Upper lobe of left lung (tissue), 6 donors: Measurements from ENCODE around the gene SPINK1. TPM values are rescaled to one million over a fixed set of nuclear protein-coding genes. Genes with fewer than 3 reads are reported as not detected.
"Not testable (repeated sequence)": the region's sequence is repeated elsewhere in the genome, so short reads cannot be mapped to it uniquely, and the experiment has no call there.

Experiments
- ATAC-seq, 2 donors: fragments of 200-7000 bp; cut with Tn5 transposase; one replicate each; pipeline ENCODE4 v1.9.1; 2022; ENCODE audit warnings: mild to moderate bottlenecking in 2 of 2, moderate library complexity in 2 of 2; ENCODE audit not compliant: low FRiP score in 2 of 2
- DNase-seq, 2 donors: peaks; one replicate each; pipeline ENCODE4 v3.0.0-alpha.2; 2019 to 2020
- H3K27ac ChIP-seq, 4 donors: fragments of 200-600 bp; sonication (generic); one replicate each; pipeline ENCODE4 v1.5.1; 2016 to 2019
- H3K27me3 ChIP-seq, 4 donors: fragments of 200-600 bp; sonication (generic); one replicate each; pipeline ENCODE4 v1.5.1; 2017 to 2019
- H3K36me3 ChIP-seq, 4 donors: fragments of 200-600 bp; sonication (generic); one replicate each; pipeline ENCODE4 v1.5.1; 2016 to 2019
- H3K4me1 ChIP-seq, 4 donors: fragments of 200-600 bp; sonication (generic); one replicate each; pipeline ENCODE4 v1.5.1; 2018 to 2019
- H3K4me3 ChIP-seq, 4 donors: fragments of 200-600 bp; sonication (generic); one replicate each; pipeline ENCODE4 v1.5.1; 2017 to 2019; ENCODE audit warnings: mild to moderate bottlenecking in 2 of 4, moderate library complexity in 1 of 4
- H3K9me3 ChIP-seq, 4 donors: fragments of 200-600 bp; sonication (generic); one replicate each; pipeline ENCODE4 v1.5.1; 2018 to 2019
- CTCF ChIP-seq, 6 experiments: fragments of 450-650 bp in 4 of 6; fragments of 200-600 bp in 2 of 6; sonication (generic) in 2 of 6; IDR thresholded peaks; one replicate each; pipeline ENCODE4 v1.5.1; 2016 to 2019; ENCODE audit warnings: antibody characterized with exemption in 6 of 6
- EP300 ChIP-seq, 4 donors: sonication (generic); formaldehyde crosslinking; IDR thresholded peaks; one replicate each; pipeline ENCODE4 v1.5.1; 2017; ENCODE audit warnings: antibody characterized with exemption in 4 of 4, control low read depth in 2 of 4
- POLR2A ChIP-seq, 4 donors: fragments of 450-650 bp; IDR thresholded peaks; one replicate each; pipeline ENCODE4 v1.5.1; 2016 to 2017; ENCODE audit warnings: antibody characterized with exemption in 4 of 4, mild to moderate bottlenecking in 2 of 4
- POLR2AphosphoS5 ChIP-seq, 2 donors: sonication (generic); formaldehyde crosslinking; IDR thresholded peaks; one replicate each; pipeline ENCODE4 v1.5.1; 2017; ENCODE audit warnings: antibody characterized with exemption in 2 of 2
- WGBS, 2 donors: methylation state at CpG; one replicate each; pipeline ENCODE4 v1.1.5; 2017 to 2018; 5-methylcytosine and 5-hydroxymethylcytosine counted together
- total RNA-seq, 6 donors: library from RNA; depleted of rRNA in 4 of 6; stranded (reverse); fragments of >200 nt in 4 of 6; gene quantifications; one replicate each; pipeline versions ENCODE4 v1.1.0 to v1.2.1, GENCODE V29; 2016 to 2021
- donor health status: DM: no; HTN: no; CAD: no; lungs with moderate emphysema.
- donor health status: DM: no; HTN: yes; CAD: no; lungs with severe emphysema.

SPINK1 gene
- total RNA-seq, 6 donors from 2014 or later, result 10.0 to 14.3 TPM; not detected in 4

GRCh38 chr5:147803161-147803560 lies 28.3 kb downstream of the SPINK1 start:
- not testable (repeated sequence) for H3K27ac ChIP-seq, H3K4me3 ChIP-seq, DNase-seq, H3K27me3 ChIP-seq, H3K9me3 ChIP-seq, ATAC-seq, H3K36me3 ChIP-seq
- 56 to 62% methylated on average over 3 of the region's 3 CpGs for WGBS, 2 donors
- H3K4me1 ChIP-seq, result peaks cover 0 to 16% (median 8%) of the 10 kb centered on the region in 4 donors
- TF ChIP-seq EP300 (IDR thresholded peaks at IDR 0.05), result peak in 1 of 4 donors; percentile 37

DNA sequence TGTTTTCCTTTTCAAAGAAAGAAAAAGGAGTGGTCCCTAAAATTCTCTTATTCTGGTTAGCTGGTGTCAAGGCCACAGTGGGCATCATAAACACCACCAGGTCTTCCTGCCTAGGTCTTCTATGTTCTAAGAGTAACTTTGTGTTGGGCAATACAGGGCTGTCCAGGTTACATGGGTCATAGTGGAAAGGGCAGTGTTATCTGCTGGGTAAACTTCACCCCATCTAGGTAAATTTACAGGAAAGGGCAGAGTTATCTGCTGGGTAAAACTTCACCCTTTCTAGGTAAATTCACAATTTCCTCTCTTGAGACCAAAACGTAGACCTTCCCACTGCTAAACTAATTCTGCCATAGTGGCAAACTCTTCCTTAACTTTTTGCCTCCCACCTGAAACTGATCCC lies 30.0 kb downstream of the SPINK1 start:
- WGBS, 2 donors, result 73 to 76% methylated on average over 1 of the region's 1 CpG
- Histone ChIP-seq H3K27ac (no peak overlapping the region), H3K9me3 (no peaks in the 10 kb centered on the region), H3K4me1 (peaks cover 0 to 16% (median 8%) of the 10 kb centered on the region in 4 donors), H3K4me3 (no peak overlapping the region), H3K36me3 (no peaks in the 10 kb centered on the region), H3K27me3 (no peaks in the 10 kb centered on the region)
- no peak for TF ChIP-seq POLR2A (IDR thresholded peaks at IDR 0.05)
- TF ChIP-seq CTCF (IDR thresholded peaks at IDR 0.05), result no peak
- TF ChIP-seq POLR2AphosphoS5 (IDR thresholded peaks at IDR 0.05), result no peak
- TF ChIP-seq EP300 (IDR thresholded peaks at IDR 0.05), result no peak
- DNase-seq, result no peak
- no peak for ATAC-seq

DNA sequence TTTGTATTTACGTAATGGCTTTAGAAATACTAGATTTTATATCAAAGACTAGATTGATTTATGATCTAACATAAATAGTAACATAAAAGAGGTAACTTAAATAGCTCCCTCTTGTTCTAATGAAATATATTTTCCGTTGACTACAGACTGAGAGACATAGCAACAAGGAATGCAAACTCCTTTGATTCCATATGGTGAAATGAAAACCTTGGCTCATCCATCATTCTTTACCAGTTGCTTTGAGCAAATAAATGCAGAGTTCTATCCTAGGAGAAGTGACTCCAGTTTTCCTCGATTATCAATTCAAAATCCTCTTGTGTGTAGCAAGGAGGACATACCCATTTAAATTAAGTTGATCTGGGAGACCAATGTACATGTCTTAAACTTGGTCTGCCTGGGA lies 31.0 kb downstream of the SPINK1 start:
- 87 to 89% methylated on average over 3 of the region's 3 CpGs for WGBS, 2 donors

GRCh38 chr5:147796556-147797308 lies 34.7 kb downstream of the SPINK1 start:
- no peak for TF ChIP-seq POLR2A (IDR thresholded peaks at IDR 0.05)
- TF ChIP-seq CTCF (IDR thresholded peaks at IDR 0.05), result no peak
- no peak for TF ChIP-seq POLR2AphosphoS5 (IDR thresholded peaks at IDR 0.05)
- TF ChIP-seq EP300 (IDR thresholded peaks at IDR 0.05), result no peak
- ATAC-seq, result no peak

More for the DNA sequence above, 31.0 kb downstream of the SPINK1 start:
- Histone ChIP-seq H3K36me3 (no peaks in the 10 kb centered on the region), H3K4me3 (no peak overlapping the region), H3K27me3 (no peaks in the 10 kb centered on the region), H3K27ac (no peak overlapping the region), H3K9me3 (no peaks in the 10 kb centered on the region), H3K4me1 (peaks cover 0 to 13% (median 8%) of the 10 kb centered on the region in 4 donors)
- ATAC-seq (no peak), DNase-seq (no peak)
- TF ChIP-seq POLR2AphosphoS5 (IDR thresholded peaks at IDR 0.05) (no peak), CTCF (IDR thresholded peaks at IDR 0.05) (no peak), POLR2A (IDR thresholded peaks at IDR 0.05) (no peak), EP300 (IDR thresholded peaks at IDR 0.05) (no peak)

DNA sequence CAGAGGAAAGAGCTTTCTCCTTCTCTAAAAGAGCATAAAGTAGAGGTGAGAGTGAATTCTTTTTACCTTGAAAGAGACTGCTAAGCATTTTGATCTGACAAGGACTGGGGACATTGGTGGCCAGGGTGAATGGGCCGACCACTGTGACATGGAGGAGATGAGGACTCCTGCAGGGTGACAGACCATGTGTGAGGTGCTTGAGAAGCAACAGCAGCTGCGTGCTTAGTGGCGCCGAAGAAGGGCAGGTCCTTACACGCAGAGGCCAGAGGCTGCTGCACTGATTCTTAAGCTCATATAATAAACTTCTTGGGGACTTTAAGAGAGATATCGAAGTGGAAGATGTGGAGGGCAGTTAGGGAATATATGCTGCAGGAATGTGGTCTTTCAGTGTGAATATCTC lies 40.3 kb downstream of the SPINK1 start:
- TF ChIP-seq EP300 (IDR thresholded peaks at IDR 0.05) (no peak), POLR2A (IDR thresholded peaks at IDR 0.05) (no peak), CTCF (IDR thresholded peaks at IDR 0.05) (no peak), POLR2AphosphoS5 (IDR thresholded peaks at IDR 0.05) (no peak)
- Histone ChIP-seq H3K36me3 (no peaks in the 10 kb centered on the region), H3K4me1 (no peaks in the 10 kb centered on the region), H3K9me3 (no peaks in the 10 kb centered on the region), H3K4me3 (no peak overlapping the region), H3K27ac (no peak overlapping the region), H3K27me3 (no peaks in the 10 kb centered on the region)
- 84 to 90% methylated on average over 6 of the region's 6 CpGs for WGBS, 2 donors
- DNase-seq (no peak), ATAC-seq (no peak)

More at GRCh38 chr5:147796556-147797308, 34.7 kb downstream of the SPINK1 start:
- Histone ChIP-seq H3K36me3 (no peaks in the 10 kb centered on the region), H3K4me1 (no peaks in the 10 kb centered on the region), H3K27ac (no peak overlapping the region), H3K27me3 (no peaks in the 10 kb centered on the region), H3K4me3 (no peak overlapping the region), H3K9me3 (no peaks in the 10 kb centered on the region)
- WGBS, 2 donors, result 85 to 86% methylated on average over 6 of the region's 6 CpGs
- DNase-seq, result no peak
